Hypothalamus (tissue), 51 donors: ENCODE measurements around the gene INHA.
A peak's percentile ranks its signal among the peaks of the same experiment; 100 is the strongest.

ENCODE experiments used
- DNase-seq, 51 donors: peaks; one replicate each; lab custom pipeline; 2025; lab: John Stamatoyannopoulos, UW

The INHA gene

DNA sequence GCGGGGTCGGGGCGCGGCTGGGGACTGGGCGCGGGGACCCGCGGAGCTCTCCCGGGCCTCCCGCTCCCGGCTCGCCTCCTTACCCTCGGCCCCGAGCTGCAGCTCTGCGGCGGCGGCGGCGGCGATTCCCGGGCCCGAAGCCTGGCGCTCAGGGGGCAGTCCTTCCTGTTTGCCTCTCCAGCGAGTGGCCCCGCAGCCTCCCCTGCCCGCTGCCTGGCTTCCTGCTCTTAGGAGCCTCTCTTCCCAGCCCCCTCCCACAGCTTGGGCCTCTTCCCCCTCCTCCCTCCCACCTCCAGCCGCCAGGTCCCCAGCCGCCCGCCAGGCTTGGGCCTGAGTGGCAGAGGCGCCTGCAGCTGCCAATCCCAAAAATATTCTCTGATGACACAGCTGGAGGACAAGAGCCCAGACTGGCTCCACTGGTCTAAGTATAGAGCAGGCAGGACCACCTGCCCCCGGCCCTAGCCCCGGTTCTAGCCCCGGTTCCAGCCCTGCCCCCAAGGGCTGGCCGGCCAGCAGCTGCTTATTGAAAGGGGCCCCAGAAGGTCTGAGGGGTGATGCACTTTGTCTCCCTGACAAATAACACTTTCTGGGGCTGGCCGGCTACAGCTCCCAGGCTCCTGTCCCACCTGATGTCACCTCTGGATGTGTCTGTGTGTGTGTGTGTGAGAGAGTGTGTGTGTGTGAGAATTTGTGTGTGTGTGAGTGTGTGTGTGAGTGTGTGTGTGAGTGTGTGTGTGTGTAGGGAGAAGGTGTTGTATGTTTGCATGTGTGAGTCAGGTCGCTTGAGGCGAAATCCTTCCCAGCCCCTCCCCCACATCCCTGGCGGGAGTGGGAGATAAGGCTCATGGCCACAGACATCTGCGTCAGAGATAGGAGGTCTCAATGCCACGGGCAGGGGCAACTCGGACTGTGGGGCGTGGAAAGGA lies 536 bp upstream of the INHA start, which contains the start of gene OBSL1:
Gene OBSL1 (minus strand): TSS at position 229 of the 926 bp plus-strand sequence. CDS start 307 bp downstream, outside the sequence.
- peak in 37 of 51 donors; percentile 5 to 73 (median 42) for DNase-seq

DNA sequence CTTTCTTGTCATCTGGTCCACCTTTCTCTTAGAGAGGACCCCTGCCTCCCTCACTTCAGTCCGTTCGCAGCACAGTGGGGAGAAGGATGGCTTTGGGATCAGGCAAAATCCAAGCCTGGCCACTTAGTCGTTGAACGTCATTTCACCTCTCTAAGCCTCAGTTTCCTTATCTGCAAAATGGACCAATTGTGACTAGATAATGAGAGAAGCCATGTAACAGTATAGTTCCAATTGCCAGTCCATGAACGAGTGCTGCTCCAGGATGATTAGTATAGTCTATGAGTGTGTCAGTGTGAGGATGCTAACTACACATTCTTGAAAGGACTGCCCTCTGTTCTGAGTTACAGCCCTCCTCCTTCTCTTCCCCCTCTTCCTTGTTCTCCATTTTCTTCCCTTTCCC lies 1.1 kb downstream of the INHA start:
- no peak for DNase-seq

DNA sequence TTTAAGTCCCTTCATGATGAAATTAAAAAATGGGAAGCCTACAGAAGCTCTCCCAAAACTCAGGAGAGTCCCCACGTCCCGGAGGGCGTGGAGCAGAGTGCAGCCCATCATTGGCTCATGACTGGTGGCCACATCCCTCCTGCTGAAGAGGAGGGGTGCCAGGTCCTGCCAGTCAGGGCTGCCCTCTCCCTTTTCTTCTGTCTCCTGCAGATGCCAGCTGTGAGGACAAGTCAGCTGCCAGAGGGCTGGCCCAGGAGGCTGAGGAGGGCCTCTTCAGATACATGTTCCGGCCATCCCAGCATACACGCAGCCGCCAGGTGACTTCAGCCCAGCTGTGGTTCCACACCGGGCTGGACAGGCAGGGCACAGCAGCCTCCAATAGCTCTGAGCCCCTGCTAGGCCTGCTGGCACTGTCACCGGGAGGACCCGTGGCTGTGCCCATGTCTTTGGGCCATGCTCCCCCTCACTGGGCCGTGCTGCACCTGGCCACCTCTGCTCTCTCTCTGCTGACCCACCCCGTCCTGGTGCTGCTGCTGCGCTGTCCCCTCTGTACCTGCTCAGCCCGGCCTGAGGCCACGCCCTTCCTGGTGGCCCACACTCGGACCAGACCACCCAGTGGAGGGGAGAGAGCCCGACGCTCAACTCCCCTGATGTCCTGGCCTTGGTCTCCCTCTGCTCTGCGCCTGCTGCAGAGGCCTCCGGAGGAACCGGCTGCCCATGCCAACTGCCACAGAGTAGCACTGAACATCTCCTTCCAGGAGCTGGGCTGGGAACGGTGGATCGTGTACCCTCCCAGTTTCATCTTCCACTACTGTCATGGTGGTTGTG lies 2.6 kb downstream of the INHA start:
- DNase-seq, result no peak

DNA sequence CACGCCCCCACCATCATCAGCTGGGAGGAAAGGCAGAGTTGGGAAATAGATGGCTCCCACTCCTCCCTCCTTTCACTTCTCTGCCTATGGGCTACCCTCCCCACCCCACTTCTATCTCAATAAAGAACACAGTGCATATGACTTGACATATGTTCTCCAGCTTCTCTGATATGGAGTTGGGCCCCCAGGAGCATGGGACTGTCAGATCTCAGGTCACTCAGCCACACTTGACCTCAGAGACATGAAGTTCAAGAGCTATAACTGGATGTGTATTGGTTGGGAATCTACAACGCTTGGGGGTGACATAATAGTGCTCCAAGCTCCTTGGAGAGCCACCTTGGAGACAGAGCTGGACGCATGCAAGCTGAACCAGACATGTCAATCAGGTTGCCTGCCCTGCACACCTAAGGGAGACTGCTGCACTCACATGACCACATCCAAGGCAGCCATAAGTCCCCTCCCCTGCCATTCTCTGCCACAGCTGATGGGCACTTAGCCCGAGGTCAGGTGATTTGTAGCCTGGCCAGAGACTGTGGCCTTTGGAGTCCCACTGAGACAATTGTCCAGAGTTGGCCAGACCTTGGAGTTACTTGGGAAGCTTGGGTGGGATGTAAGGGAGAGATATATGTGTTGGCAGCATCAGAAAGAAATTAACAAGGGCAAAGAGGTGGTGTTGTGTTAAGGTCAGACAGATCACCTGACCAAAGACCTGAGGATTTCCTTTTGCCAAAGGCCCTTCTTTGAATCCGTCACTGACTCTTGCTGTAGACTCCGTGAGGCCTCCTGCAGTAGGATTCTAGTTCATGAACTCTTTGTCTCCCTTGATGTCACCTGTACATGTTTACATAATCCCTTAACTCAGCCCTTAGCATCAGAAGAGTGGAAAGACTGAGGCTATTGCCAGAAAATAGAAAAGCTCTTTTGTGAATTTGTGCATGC lies 3.7 kb downstream of the INHA start:
- no peak for DNase-seq

DNA sequence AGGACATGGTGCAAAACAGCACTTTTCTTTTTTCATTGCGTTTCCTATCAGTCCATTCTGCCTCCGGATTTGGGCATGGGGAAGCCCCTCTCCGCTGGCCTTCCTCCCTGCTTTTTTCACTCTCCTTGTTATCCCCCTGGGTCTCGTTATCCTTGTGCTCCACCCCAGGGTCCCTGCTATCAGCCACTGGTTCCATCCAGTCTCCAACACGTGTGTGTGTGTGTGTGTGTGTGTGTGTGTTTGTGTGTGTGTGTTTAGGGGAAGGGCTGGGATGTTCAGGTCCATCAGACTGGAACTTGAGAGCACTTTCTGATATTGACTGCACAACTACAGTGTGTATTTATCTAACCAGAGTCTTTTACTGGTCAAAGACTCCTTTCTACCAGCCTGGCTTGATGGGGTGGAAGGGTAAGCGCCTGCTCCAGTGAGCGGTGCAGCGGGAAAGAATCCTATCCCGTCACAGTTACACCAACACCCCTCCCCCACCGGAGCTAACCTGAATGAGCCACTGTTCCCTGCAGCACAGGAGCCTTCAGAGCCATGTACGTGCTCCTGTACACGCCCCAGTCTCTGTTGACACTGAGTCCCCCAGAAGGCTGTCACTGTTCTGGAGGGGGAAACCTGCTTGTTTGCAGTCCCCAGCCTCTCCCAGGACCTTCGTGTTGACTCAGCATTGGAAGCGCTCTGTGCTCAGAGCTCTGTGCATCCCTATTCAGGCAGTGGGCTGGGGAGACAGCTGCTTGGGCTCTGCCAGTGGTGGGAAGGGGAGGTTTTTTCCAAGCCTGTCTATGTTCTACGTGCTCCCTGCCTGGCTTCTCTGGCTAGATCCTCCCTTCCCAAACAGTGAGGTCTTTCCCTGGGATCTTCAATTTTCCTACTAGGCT lies 4.6 kb downstream of the INHA start:
- DNase-seq, result peak in 19 of 51 donors; percentile 4 to 50 (median 28)

DNA sequence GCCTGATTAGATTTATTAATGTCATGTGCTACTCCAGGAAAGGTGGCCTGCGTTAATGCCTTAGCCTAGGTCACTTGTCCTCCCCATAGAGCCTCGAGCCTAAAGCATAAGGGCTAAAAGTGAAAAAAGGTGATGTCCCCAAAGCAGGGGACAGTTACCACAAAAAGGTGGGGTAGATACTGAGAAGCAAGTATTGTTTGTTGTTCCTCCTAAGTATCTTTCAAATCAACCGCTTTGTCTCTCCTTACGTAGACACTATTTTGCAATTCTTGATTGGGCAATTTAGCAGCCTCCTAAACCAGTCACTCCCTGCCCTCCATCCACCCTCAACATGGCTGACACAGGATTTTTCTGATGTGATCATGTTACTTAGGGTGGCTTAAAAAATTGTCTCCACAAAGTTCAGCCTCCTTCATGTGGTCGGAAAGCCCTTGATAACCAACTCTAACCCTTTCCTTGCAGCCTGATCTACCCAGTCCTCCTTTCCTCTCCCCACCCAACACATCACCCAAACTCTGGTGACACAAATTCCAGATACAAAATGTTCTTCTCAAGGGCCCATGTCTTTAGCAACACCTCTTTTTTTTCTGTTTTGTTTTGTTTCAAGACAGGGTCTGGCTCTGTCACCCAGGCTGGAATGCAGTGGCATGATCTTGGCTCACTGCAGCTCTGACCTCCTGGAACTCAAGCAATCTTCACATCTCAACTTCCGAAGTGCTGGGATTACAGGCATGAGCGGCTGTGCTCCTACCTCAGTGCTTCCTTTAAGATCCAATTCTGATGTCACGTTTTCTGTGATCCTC lies 6.9 kb downstream of the INHA start:
- DNase-seq, result no peak

DNA sequence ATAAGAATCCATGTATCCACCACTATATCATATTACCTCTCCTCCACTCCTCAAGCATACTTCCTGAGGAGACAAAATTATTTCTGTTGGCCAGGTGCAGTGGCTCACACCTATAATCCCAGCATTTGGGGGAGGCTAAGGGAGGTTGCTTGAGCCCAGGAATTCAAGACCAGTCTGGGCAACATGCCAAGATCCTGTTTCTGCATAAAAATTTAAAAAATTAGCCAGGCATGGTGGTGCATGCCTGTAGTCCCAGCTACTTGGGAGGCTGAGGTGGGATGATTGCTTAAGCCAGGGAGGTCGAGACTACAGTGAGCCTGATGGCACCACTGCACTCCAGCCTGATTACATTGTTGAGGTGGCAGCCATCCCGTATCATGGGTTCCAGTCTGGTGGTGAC lies 9.2 kb downstream of the INHA start:
- no peak for DNase-seq

DNA sequence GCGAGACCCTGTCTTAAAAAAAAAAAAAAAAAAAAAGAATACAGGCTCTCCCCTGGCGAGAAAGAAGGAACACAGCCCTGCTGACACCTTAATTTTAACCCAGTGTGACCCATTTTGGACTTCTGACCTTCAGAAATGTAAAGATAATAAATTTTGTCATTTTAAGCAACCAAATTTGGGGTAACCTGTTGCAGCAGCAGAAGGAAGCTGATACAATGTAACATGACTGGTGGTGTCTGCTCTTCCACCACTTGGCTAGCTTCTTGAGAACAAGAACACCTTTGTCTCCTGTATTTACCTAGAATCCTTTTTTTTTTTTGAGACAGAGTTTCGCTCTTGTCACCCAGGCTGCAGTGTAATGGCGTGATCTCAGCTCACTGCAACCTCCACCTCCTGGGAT lies 19.0 kb downstream of the INHA start:
- no peak for DNase-seq

DNA sequence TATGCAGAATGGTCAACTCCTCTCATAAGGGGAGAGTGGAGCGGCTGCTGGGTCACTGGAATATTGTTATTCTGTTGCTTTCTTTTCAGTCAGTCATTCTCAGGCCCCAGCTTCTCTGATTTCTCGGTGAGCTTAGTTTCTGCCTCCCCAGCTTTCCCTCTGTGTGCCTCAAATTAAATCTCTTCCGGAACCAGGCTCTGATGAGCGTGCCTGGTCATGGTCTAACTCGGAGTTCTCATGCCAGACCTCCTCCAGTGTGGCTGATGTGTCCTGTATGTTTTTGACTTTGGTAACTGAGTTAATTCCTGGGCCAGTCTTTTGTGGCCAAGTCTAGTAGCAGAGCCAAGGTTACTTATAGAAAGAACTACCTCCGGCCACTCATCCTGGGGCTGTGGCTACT lies 20.6 kb downstream of the INHA start:
- DNase-seq, result no peak

DNA sequence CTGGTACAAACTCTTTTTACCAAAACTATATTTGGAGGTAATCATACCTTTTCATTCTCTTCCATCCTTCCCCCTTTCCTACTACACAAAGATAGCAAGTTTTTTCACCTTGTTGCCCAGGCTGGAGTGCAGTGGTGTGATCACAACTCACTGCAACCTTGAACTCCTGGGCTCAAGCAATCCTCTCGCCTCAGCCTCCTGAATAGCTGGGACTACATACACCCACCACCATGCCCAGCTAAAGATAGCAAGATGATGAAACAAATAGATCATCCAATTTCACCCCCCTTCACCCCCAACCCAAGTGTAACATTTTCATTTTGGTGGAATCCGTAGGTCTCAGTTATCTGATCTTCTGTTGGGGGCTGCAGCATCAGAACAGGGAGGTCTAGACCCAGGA lies 21.0 kb downstream of the INHA start:
- no peak for DNase-seq

DNA sequence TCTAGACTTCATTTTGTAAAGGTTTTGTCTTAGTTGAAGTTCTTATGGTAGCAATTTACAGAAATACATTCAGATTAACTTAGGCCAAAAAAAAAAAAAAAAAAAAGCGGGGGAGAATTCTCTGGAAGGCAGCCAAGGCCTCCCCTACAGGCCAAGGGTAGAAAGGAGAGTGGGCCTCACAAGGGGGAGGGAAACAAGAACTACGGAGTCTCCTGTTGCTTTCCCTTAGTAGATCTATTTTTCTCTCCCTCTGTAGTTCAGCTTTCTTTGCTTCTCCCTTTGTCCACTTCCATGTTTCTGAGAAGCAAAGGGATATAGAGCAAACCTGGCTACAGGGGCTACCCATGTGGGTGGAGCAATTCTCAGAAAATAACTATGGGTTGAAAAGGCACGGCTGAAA lies 23.1 kb downstream of the INHA start:
- DNase-seq, result no peak

DNA sequence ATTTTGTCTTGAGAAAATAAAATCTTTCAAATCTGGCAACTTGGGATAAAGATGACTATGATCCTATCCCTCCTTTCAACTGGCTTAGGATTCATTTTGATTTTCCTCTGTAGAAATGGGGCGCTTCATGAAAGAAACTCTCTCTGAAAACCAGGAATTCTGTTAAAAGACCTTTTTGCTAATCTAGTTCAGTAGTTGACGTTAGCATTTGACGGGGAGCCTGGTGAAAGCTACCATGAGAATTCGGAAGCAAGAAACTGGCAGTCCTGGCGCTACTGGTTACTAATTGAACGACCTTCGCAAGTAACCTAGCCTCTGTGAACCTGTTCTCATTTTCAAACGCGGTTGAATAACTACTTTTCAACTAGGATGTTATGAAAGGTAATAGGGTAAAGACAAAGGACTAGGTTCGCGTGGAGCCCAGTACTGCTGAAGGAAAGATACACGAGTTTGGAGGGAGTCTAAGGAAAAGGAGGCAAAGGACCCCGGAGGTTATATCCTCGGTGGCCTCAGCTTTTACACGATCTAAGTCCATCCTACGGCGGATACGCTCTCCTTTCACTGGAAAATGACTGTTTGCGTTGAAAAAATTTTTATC lies 24.9 kb downstream of the INHA start:
- DNase-seq, result no peak

DNA sequence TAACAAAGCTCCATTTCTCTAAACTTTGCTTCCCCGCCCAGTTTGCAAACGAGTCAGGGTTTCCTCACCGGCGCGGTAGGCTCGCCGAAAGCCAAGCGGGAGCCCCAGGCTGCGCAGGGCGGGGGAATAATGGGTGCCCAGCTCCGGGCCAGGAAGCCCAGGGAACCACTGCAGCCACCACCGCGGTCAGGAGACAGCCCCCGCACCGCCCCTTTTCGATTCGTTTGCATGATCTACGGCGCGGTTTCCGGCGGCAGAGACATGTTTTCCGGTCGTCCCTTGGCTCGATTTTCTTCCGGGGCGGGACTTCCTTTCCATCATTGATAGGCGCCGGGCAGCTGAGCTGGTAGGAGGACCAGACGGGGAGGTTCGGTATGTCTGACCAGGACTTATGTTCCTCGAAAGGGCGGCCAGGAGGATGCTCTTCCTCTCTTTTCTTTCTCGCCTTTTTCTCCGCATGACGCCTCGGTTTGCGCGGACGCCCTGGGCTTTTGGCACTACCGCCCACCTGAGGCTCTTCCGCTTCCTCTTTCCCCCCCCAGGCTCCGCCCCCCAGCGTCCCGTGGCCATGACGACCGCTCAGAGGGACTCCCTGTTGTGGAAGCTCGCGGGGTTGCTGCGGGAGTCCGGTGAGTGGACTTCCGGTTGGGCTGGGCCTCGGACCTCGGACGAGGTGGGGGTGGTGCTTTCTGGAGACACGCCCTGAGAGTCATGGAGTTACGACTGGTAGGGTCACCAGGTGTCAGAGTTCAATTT lies 25.6 kb downstream of the INHA start, which contains the start of gene STK11IP:
Gene STK11IP (plus strand): TSS at position 306 of the 756 bp plus-strand sequence. CDS start 263 bp downstream, at position 569.
- peak; percentile 79 to 99 (median 94) for DNase-seq

DNA sequence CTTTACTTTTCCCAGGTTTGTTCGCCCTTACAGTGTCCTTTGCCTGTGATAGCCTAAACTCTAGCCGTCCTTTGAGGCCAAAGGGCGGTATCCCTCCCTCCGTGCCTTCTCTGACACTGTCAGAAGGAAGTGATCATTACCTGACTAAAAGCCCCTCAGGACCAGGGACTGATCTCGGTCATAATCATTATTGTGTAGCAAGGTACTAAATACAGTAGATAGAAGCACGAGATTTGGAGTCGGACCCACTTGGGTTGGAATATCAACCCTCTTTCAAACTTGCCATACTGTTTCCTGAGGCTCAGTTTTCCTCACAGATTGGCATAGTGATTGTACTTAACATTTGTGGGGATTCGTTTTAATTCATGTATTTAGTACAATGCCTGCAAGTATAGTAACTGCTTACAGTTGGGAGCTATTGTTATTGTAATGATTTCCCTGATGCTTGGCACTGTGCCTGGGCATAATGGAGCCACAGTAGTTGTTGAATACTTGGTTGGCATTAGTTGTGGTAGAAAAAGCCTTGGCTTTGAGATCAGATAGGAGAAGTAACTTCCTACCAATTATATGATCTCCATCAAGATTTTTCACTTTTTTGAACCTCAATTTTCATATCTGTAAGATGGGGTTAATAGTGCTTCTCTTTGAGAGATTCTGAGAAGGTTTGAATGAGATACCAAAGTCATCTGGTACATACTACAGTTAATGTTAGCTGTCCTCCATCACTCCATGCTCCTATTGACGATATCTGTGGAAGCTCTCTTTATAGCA lies 26.4 kb downstream of the INHA start:
- no peak for DNase-seq

DNA sequence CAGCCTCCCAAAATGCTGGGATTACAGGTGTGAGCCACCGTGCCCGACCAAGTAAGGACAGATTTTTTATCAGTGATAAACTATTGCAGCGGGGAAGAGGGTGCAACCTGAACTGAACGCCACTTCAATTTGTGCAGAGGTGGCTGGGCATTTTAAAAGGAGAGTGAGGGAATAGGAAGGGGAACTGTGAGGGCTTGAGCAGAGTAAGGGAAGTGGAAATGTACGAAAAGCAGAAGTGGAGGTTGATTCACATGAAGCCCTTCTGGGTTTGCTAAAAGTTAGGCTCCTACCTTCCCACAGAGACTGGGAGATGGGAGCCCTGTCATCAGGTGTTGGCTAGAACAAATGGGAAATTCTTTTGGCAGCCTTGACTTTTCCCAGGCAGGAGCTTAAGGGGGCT lies 31.7 kb downstream of the INHA start:
- peak in 1 of 51 donors; percentile 2 for DNase-seq

DNA sequence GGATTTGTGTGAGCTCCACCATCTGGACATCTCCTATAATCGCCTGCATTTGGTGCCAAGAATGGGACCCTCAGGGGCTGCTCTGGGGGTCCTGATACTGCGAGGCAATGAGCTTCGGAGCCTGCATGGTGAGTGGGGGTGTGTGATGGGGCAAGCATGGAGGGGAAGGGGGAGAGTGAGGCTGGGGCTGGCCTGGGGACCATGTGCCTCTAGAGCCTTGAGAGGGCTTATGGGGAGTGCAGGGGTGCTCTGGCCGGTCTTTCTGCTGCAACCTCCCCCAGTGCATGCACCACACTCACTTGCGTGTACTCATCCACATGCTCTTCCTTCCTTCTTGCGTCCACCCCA lies 33.5 kb downstream of the INHA start:
- DNase-seq, result no peak

DNA sequence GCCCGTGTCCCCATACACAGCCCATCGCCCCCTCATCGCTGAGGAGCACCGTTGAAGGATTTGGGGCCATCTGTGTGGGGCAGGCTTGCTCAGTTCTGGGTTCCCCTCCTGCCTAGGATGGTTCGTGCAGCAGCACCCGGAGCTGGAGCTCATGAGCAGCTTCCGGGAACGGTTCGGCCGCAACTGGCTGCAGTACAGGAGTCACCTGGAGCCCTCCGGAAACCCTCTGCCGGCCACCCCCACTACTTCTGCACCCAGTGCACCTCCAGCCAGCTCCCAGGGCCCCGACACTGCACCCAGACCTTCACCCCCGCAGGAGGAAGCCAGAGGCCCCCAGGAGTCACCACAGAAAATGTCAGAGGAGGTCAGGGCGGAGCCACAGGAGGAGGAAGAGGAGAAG lies 35.8 kb downstream of the INHA start:
- DNase-seq, result no peak
